ENCODE data around the gene LYZ. TPM values are rescaled to one million over a fixed set of nuclear protein-coding genes. Genes with fewer than 3 reads are reported as not detected.

Gene LYZ
- total and polyA plus RNA-seq, 9 of the 15 experiments (the other 6 are each of a cell fraction or from before 2014, with no cell fraction given): 27.2 to 96.3 (median 42.1) TPM

DNA sequence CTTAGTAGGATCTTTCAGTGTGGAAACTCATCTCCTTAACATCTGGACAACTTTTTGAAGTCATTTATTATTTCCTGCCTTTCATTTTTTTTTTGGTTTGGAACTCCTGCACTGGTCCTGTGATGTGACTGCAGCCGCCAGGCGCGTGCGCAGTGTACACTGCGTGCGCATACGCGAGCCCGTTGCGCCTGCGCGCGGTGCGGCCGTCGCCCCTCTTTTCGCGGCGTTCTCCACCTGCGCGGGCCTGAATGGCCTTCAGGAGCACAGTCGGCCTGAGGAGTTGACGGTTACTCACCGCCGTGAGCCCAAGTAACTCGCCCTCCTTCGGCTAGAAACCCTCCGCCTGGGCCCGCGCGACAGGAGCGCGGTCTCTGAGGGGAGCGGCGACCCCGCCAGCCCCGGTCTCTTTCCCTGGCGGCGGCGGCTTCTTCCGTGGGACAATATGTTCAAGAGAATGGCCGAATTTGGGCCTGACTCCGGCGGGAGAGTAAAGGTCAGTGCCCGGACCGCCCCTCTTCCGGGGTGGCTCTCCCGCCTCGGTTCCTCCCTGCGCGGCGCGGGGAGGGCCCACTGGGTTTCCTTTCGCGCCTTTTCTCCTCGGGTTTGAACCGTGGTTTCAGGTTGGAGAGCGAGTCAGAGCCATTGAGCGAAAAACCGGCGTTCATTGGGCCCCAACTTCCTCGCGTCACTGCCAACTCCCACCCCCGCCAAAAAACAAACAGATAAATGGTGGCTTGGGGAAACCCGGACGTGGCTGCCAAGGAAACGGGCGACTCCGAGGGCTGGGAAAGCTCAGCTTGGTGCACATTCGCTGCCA lies 11.6 kb downstream of the LYZ start, which contains the start of gene YEATS4 (continued):
- TF ChIP-seq, protein P1, sequence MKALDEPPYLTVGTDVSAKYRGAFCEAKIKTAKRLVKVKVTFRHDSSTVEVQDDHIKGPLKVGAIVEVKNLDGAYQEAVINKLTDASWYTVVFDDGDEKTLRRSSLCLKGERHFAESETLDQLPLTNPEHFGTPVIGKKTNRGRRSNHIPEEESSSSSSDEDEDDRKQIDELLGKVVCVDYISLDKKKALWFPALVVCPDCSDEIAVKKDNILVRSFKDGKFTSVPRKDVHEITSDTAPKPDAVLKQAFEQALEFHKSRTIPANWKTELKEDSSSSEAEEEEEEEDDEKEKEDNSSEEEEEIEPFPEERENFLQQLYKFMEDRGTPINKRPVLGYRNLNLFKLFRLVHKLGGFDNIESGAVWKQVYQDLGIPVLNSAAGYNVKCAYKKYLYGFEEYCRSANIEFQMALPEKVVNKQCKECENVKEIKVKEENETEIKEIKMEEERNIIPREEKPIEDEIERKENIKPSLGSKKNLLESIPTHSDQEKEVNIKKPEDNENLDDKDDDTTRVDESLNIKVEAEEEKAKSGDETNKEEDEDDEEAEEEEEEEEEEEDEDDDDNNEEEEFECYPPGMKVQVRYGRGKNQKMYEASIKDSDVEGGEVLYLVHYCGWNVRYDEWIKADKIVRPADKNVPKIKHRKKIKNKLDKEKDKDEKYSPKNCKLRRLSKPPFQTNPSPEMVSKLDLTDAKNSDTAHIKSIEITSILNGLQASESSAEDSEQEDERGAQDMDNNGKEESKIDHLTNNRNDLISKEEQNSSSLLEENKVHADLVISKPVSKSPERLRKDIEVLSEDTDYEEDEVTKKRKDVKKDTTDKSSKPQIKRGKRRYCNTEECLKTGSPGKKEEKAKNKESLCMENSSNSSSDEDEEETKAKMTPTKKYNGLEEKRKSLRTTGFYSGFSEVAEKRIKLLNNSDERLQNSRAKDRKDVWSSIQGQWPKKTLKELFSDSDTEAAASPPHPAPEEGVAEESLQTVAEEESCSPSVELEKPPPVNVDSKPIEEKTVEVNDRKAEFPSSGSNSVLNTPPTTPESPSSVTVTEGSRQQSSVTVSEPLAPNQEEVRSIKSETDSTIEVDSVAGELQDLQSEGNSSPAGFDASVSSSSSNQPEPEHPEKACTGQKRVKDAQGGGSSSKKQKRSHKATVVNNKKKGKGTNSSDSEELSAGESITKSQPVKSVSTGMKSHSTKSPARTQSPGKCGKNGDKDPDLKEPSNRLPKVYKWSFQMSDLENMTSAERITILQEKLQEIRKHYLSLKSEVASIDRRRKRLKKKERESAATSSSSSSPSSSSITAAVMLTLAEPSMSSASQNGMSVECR (CRISPR knock-in tag; IDR thresholded peaks at IDR 0.05): no peak
- TF ChIP-seq, protein P2, sequence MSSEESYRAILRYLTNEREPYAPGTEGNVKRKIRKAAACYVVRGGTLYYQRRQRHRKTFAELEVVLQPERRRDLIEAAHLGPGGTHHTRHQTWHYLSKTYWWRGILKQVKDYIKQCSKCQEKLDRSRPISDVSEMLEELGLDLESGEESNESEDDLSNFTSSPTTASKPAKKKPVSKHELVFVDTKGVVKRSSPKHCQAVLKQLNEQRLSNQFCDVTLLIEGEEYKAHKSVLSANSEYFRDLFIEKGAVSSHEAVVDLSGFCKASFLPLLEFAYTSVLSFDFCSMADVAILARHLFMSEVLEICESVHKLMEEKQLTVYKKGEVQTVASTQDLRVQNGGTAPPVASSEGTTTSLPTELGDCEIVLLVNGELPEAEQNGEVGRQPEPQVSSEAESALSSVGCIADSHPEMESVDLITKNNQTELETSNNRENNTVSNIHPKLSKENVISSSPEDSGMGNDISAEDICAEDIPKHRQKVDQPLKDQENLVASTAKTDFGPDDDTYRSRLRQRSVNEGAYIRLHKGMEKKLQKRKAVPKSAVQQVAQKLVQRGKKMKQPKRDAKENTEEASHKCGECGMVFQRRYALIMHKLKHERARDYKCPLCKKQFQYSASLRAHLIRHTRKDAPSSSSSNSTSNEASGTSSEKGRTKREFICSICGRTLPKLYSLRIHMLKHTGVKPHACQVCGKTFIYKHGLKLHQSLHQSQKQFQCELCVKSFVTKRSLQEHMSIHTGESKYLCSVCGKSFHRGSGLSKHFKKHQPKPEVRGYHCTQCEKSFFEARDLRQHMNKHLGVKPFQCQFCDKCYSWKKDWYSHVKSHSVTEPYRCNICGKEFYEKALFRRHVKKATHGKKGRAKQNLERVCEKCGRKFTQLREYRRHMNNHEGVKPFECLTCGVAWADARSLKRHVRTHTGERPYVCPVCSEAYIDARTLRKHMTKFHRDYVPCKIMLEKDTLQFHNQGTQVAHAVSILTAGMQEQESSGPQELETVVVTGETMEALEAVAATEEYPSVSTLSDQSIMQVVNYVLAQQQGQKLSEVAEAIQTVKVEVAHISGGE (CRISPR knock-in tag; IDR thresholded peaks at IDR 0.05): no peak
- TF ChIP-seq ZZZ3 (IDR thresholded peaks at IDR 0.05) (peak; percentile 91; the same call in 1 of the 2 replicates), CEBPG (CRISPR knock-in tag; IDR thresholded peaks at IDR 0.05) (no peak), CEBPG (tag; conservative IDR thresholded peaks at IDR 0.05 in 1 of 2, IDR thresholded peaks at IDR 0.05 in 1 of 2) (no peak), NCOR1 (IDR thresholded peaks at IDR 0.05) (no peak), MTA2 (IDR thresholded peaks at IDR 0.05; ENCODE audit: low read depth) (no peak), FOXK1 (CRISPR knock-in tag; IDR thresholded peaks at IDR 0.05; ENCODE audit: borderline replicate concordance) (peak; percentile 82)
- TF ChIP-seq, protein P3, sequence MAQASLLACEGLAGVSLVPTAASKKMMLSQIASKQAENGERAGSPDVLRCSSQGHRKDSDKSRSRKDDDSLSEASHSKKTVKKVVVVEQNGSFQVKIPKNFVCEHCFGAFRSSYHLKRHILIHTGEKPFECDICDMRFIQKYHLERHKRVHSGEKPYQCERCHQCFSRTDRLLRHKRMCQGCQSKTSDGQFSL (CRISPR knock-in tag; IDR thresholded peaks at IDR 0.05): no peak
- TF ChIP-seq, protein P3 (tag; IDR thresholded peaks at IDR 0.05): no peak
- TF ChIP-seq, protein P4, sequence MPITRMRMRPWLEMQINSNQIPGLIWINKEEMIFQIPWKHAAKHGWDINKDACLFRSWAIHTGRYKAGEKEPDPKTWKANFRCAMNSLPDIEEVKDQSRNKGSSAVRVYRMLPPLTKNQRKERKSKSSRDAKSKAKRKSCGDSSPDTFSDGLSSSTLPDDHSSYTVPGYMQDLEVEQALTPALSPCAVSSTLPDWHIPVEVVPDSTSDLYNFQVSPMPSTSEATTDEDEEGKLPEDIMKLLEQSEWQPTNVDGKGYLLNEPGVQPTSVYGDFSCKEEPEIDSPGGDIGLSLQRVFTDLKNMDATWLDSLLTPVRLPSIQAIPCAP (CRISPR knock-in tag; IDR thresholded peaks at IDR 0.05; ENCODE audit: borderline replicate concordance): no peak
